GM23338 (cell line): ENCODE data around the gene LAMB1. TPM values are rescaled to one million over a fixed set of nuclear protein-coding genes. Genes with fewer than 3 reads are reported as not detected.

Source experiments
- ATAC-seq: fragments of 200-7000 bp; cut with Tn5 transposase; 3 replicates; pipeline ENCODE4 v1.9.1; 2020
- DNase-seq: peaks from one replicate; pipeline ENCODE4 v3.0.0-alpha.2; 2015; ENCODE audit warnings: low spot score
- H2AFZ ChIP-seq: fragments of 200-600 bp; sonication (generic); 2 replicates; pipeline ENCODE4 v1.8.0; 2016; ENCODE audit warnings: antibody characterized with exemption, mild to moderate bottlenecking, moderate library complexity
- H3F3A ChIP-seq: fragments of 200-600 bp; sonication (generic); replicated peaks from 2 replicates; pipeline ENCODE4 v1.8.0; 2017; ENCODE audit warnings: antibody characterized with exemption, mixed run types, low read depth
- H3K27ac ChIP-seq: fragments of 200-600 bp; sonication (generic); 2 replicates; pipeline ENCODE4 v1.6.1; 2016; ENCODE audit warnings: low read depth
- H3K27me3 ChIP-seq: fragments of 200-600 bp; sonication (generic); 2 replicates; pipeline ENCODE4 v1.8.0; 2016; ENCODE audit warnings: mild to moderate bottlenecking, mixed run types, moderate library complexity; ENCODE audit not compliant: insufficient read depth
- H3K36me3 ChIP-seq: fragments of 200-600 bp; sonication (generic); 2 replicates; pipeline ENCODE4 v1.8.0; 2016; ENCODE audit warnings: mild to moderate bottlenecking; ENCODE audit not compliant: insufficient read depth
- H3K4me1 ChIP-seq: fragments of 200-600 bp; sonication (generic); 2 replicates; pipeline ENCODE4 v1.8.0; 2016; ENCODE audit warnings: mild to moderate bottlenecking, moderate library complexity; ENCODE audit not compliant: insufficient read depth
- H3K4me2 ChIP-seq: fragments of 200-600 bp; sonication (generic); 2 replicates; pipeline ENCODE4 v1.7.1; 2017; ENCODE audit warnings: mixed run types
- H3K4me3 ChIP-seq: fragments of 200-600 bp; sonication (generic); 2 replicates; pipeline ENCODE4 v1.6.1; 2016; ENCODE audit warnings: mixed run types
- H3K79me2 ChIP-seq: fragments of 200-600 bp; sonication (generic); replicated peaks from 2 replicates; pipeline ENCODE4 v1.8.0; 2017; ENCODE audit warnings: mild to moderate bottlenecking; ENCODE audit not compliant: insufficient read depth
- H3K9me2 ChIP-seq: fragments of 200-600 bp; sonication (generic); 2 replicates; pipeline ENCODE4 v1.8.0; 2017; ENCODE audit not compliant: insufficient read depth
- H4K20me1 ChIP-seq: fragments of 200-600 bp; sonication (generic); replicated peaks from 2 replicates; pipeline ENCODE4 v1.8.0; 2017; ENCODE audit warnings: mild to moderate bottlenecking; ENCODE audit not compliant: insufficient read depth
- H3K27ac Mint-ChIP-seq: 2 replicates; pipeline ENCODE4 v1.8.0; 2020; ENCODE audit warnings: inconsistent platforms, mild to moderate bottlenecking, moderate library complexity, mixed read lengths
- H3K27me3 Mint-ChIP-seq: 3 replicates; pipeline ENCODE4 v1.8.0; 2022; ENCODE audit warnings: low read depth, mild to moderate bottlenecking, moderate library complexity, mixed read lengths, inconsistent platforms; ENCODE audit not compliant: insufficient read depth, poor library complexity
- H3K36me3 Mint-ChIP-seq: 3 replicates; pipeline ENCODE4 v1.8.0; 2021; ENCODE audit warnings: low read depth, mild to moderate bottlenecking, inconsistent platforms, moderate library complexity, mixed read lengths
- H3K4me1 Mint-ChIP-seq: 3 replicates; pipeline ENCODE4 v1.8.0; 2020; ENCODE audit warnings: mild to moderate bottlenecking, inconsistent platforms, mixed read lengths
- H3K4me3 Mint-ChIP-seq: 3 replicates; pipeline ENCODE4 v1.8.0; 2021; ENCODE audit warnings: moderate library complexity, mild to moderate bottlenecking, inconsistent platforms, mixed read lengths
- H3K9me3 Mint-ChIP-seq: 3 replicates; pipeline ENCODE4 v1.8.0; 2020; ENCODE audit warnings: moderate library complexity, mild to moderate bottlenecking, inconsistent platforms, mixed read lengths
- JUNB ChIP-seq: IDR thresholded peaks from one replicate; pipeline ENCODE4 v1.6.1; 2016; ENCODE audit warnings: antibody characterized with exemption; ENCODE audit not compliant: unreplicated experiment
- NANOG ChIP-seq: IDR thresholded peaks from 2 replicates; pipeline ENCODE4 v1.6.1; 2016; ENCODE audit warnings: antibody characterized with exemption, borderline replicate concordance
- POLR2AphosphoS5 ChIP-seq: IDR thresholded peaks from 2 replicates; pipeline ENCODE4 v1.6.1; 2016; ENCODE audit warnings: antibody characterized with exemption, low read depth
- REST ChIP-seq: IDR thresholded peaks from one replicate; pipeline ENCODE4 v1.6.1; 2018; ENCODE audit warnings: antibody characterized with exemption; ENCODE audit not compliant: unreplicated experiment
- STAT1 ChIP-seq: IDR thresholded peaks from one replicate; pipeline ENCODE4 v1.6.1; 2016; ENCODE audit warnings: antibody characterized with exemption; ENCODE audit not compliant: unreplicated experiment
- ZNF114 ChIP-seq: fragments of 250-450 bp; sonication (Bioruptor Pico); IDR thresholded peaks from 2 replicates; pipeline ENCODE4 v1.5.0; 2020; ENCODE audit warnings: mild to moderate bottlenecking, moderate library complexity
- ZNF331 ChIP-seq: fragments of 250-450 bp; sonication (Bioruptor Pico); IDR thresholded peaks from 2 replicates; pipeline ENCODE4 v1.5.0; 2020; ENCODE audit warnings: low read depth, mild to moderate bottlenecking, moderate library complexity
- polyA plus RNA-seq: library from polyadenylated mRNA; unstranded; fragments of >200 nt; fragmentation: Nextera tagmentation; extraction: Ambion mirVana; gene quantifications from 2 replicates; pipeline ENCODE4 v1.2.1, GENCODE V29; 2016
- total RNA-seq: library from RNA; depleted of rRNA; stranded (reverse); fragments of >200 nt; shearing (Covaris generic); gene quantifications from 2 replicates; pipeline ENCODE4 v1.2.3, GENCODE V29; 2014
- TF ChIP-seq, protein P1 (sequence below), 2 experiments: fragments of 200-600 bp in 1 of 2; sonication (generic) in 1 of 2; conservative IDR thresholded peaks; 2 replicates each; pipeline versions ENCODE4 v1.5.1 to v1.6.1; 2016 to 2017; ENCODE audit warnings: antibody characterized with exemption in 2 of 2, low read depth in 2 of 2, mild to moderate bottlenecking in 2 of 2, moderate library complexity in 1 of 2
- TF ChIP-seq, protein P2 (sequence below): IDR thresholded peaks from 2 replicates; pipeline ENCODE4 v1.6.1; 2016; ENCODE audit warnings: antibody characterized with exemption

The LAMB1 gene
- total and polyA plus RNA-seq, 2 experiments from 2014 or later = 53.5 to 57.8 TPM

DNA sequence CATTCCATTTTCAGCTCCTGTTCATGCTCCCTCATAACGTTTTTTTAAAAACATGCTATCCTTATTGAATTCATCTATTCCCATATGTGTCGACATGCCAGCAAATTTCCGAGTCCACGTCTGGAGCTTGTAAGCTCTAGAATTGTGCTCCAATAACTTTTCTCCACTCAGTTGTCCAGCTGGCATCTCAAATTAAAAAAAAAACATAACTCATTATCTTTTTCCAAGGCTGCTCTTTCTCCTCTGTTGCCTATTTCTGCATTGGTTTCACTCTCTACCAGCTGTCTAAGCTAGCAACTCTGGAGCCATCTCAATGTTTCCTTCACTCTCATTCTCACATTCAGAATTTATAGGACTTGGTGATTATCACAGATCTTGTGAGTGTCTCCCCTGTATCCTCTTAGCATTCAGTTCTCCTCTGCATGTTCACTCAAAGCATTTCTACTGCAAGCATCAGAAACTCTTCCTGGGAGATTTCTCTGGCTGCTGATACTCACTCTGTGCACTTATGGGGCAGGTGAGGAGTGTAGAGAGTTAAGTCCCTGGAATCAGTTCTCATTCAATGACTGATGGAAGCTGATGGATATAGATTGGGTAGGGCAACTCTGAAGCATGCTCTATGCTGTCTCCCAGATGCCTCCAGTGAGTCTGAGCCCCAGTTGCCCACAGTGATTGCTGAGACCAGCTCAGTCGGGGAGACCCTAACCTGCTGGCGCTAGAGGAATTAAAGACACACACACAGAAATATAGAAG, 118.7 kb downstream of the LAMB1 start (continued):
- TF ChIP-seq, protein P1, sequence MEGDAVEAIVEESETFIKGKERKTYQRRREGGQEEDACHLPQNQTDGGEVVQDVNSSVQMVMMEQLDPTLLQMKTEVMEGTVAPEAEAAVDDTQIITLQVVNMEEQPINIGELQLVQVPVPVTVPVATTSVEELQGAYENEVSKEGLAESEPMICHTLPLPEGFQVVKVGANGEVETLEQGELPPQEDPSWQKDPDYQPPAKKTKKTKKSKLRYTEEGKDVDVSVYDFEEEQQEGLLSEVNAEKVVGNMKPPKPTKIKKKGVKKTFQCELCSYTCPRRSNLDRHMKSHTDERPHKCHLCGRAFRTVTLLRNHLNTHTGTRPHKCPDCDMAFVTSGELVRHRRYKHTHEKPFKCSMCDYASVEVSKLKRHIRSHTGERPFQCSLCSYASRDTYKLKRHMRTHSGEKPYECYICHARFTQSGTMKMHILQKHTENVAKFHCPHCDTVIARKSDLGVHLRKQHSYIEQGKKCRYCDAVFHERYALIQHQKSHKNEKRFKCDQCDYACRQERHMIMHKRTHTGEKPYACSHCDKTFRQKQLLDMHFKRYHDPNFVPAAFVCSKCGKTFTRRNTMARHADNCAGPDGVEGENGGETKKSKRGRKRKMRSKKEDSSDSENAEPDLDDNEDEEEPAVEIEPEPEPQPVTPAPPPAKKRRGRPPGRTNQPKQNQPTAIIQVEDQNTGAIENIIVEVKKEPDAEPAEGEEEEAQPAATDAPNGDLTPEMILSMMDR (conservative IDR thresholded peaks at IDR 0.05; ENCODE audit: low read depth in 2 of 2) = no peak
- TF ChIP-seq POLR2AphosphoS5 (no peak), JUNB (no peak), STAT1 (no peak)

- H3K4me2 ChIP-seq = no peak overlapping the region
- no peaks in the 10 kb centered on the region for H3K36me3 ChIP-seq
- no peak overlapping the region for H3K4me3 Mint-ChIP-seq
- ATAC-seq (no peak), DNase-seq (no peak)
- no peaks in the 10 kb centered on the region for H3K4me1 Mint-ChIP-seq
- H2AFZ ChIP-seq = no peak overlapping the region
- H3K36me3 Mint-ChIP-seq = no peaks in the 10 kb centered on the region
- H3K9me2 ChIP-seq = no peaks in the 10 kb centered on the region
- H3K4me1 ChIP-seq = no peaks in the 10 kb centered on the region
- H3K27me3 ChIP-seq = no peaks in the 10 kb centered on the region
- peaks cover 2% of the 10 kb centered on the region for H3K27me3 Mint-ChIP-seq
- H3K4me3 ChIP-seq = no peak overlapping the region
- no peaks in the 10 kb centered on the region for H4K20me1 ChIP-seq
- no peaks in the 10 kb centered on the region for H3F3A ChIP-seq
- no peak overlapping the region for H3K27ac ChIP-seq
- H3K79me2 ChIP-seq = no peaks in the 10 kb centered on the region
- H3K27ac Mint-ChIP-seq = no peak overlapping the region
- no peaks in the 10 kb centered on the region for H3K9me3 Mint-ChIP-seq
- TF ChIP-seq ZNF331 (no peak), NANOG (no peak), REST (no peak), ZNF114 (CRISPR knock-in tag) (no peak)
- TF ChIP-seq, protein P2, sequence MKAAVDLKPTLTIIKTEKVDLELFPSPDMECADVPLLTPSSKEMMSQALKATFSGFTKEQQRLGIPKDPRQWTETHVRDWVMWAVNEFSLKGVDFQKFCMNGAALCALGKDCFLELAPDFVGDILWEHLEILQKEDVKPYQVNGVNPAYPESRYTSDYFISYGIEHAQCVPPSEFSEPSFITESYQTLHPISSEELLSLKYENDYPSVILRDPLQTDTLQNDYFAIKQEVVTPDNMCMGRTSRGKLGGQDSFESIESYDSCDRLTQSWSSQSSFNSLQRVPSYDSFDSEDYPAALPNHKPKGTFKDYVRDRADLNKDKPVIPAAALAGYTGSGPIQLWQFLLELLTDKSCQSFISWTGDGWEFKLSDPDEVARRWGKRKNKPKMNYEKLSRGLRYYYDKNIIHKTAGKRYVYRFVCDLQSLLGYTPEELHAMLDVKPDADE = no peak
- TF ChIP-seq, protein P1 (conservative IDR thresholded peaks at IDR 0.05; ENCODE audit: low read depth in 2 of 2) = no peak
Measured at GRCh38 chr7:107882766-107883165, 120.2 kb downstream of the LAMB1 start.
